Stimulated activated CD8-positive, alpha-beta memory T cell treated with anti-CD3 and anti-CD28 coated beads, Interleukin-15, amount 100 ng/mL, for 4 hours (primary cell): ENCODE measurements around the gene MRPL14.

ENCODE experiments used
- DNase-seq, 2 donors: peaks; one replicate each; pipeline ENCODE4 v3.0.0-alpha.2; 2020; ENCODE audit warnings: low read depth in 2 of 2

Gene MRPL14

GRCh38 chr6:44066394-44067172, 60.7 kb downstream of the MRPL14 start:
- DNase-seq, result no peak

DNA sequence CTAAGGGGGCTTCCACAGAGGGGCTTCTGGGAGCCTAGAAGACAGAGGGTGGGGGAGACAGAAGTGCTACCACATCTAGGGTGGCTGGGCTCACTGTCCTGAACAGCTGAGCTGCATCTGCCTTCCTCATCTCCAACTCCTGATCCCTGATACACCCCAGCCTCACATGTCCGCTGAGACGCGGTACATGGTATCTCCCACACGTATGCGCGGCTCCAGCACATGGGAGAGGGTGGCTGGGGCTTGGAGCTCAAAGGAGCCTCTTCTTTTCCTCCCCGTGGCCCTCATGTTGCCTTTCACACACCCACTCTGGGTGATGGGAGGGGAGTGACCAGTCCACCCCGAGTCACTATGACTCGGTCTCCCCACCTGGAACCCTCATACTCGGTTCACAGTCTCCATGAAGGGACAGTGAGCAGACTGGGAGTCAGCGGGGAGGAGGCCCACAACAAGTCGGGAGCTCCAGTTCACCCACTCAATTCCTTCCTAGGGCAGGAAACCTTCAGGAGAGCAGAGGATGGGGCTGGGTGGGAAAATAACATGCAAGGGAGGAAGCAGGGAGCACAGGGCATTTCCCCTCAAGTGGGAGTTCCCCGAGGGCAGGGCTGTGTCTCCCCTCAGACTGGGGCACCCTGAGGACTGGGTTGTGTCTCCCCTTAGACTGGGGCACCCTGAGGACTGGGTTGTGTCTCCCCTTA, 61.7 kb downstream of the MRPL14 start:
- no peak for DNase-seq

GRCh38 chr6:44064948-44065272, 62.3 kb downstream of the MRPL14 start:
- DNase-seq, result no peak

DNA sequence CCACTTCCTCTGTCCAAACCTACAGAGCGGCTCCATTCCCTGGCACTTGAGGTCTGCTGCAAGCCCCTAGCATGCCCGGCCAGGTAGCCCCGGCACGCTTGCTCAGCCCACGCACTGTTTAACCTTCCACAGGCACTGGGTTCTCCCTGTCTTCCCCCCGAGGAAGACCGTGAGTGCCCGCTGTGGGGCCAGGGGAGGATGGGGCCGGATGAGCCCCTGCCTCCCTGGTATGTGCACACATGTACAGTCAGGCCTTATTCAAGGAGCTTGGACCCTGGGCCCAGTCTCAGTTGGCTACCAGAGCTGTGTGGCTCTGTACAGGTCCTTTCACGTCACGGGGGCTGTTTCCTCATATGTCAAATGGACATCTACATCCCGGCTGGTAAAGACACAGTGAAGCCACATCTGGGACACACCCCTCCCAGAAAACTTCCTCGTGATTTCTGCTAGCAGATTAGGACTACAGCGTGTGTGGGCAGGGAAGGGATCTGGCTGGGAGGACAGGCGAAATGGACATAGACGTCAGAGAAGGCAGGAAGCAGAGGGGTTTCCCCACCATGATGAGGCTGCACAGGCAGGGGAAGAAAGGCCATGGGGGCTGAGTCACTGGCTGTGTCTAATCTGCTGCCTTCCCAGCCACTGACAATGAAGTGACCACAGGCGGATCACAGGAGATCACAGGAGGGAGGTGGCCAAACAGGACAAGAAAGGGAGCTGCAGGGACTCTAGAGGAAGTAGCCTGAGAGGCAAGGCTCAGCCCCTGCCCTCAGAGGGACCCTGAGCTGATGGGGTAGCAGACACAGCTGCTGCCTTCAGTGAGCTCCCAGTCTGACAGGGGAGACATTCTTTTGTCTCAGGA, 62.9 kb downstream of the MRPL14 start:
- DNase-seq, result no peak

DNA sequence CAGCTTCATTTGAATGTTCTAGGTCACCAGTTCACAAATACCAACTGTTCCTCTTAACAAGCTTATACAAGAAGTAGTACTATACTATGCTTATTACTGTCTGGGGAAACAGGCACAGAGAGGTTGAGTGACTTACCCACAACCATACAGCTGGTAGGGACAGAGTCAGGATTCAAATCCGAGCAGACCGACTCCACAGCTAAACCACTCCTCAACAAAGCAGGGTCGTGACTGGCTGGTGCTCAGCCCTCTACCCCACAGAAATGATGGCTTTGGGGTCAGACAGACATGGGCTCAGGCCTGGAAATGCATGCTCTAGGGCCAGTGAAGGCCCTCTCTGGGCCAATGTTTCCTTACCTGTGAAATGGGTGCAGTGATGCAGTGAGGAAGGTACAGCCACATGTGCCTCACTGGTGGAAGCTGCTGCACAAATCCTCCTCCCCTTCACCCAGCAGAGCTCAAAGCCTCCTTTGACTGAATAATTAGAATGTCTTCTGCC, 63.6 kb downstream of the MRPL14 start:
- no peak for DNase-seq
